HL-60 (cell line): ENCODE data around the gene SLC27A2.

ENCODE experiments used
- DNase-seq, 2 experiments: peaks; one replicate each; pipeline ENCODE4 v3.0.0-alpha.2; 2010 to 2020; ENCODE audit warnings: low read depth in 1 of 2, low spot score in 1 of 2
- H3K27ac ChIP-seq: fragments of 250-450 bp; sonication (Bioruptor Pico); replicated peaks from 2 replicates; pipeline ENCODE4 v1.5.1; 2020; ENCODE audit warnings: mild to moderate bottlenecking, moderate library complexity
- H3K27me3 ChIP-seq: fragments of 250-450 bp; sonication (Bioruptor Pico); 2 replicates; pipeline ENCODE4 v1.5.1; 2021; ENCODE audit warnings: mild to moderate bottlenecking, moderate library complexity; ENCODE audit not compliant: insufficient read depth, poor library complexity, severe bottlenecking
- H3K4me3 ChIP-seq: replicated peaks from 2 replicates; pipeline ENCODE4 v1.5.1; 2011; ENCODE audit warnings: mild to moderate bottlenecking, control low read depth, low read length; ENCODE audit not compliant: insufficient read depth
- CTCF ChIP-seq: IDR thresholded peaks from one replicate; pipeline ENCODE4 v1.5.1; 2011; ENCODE audit warnings: low read length, control low read depth, inconsistent platforms; ENCODE audit not compliant: insufficient read depth
- GABPA ChIP-seq: IDR thresholded peaks from 2 replicates; pipeline ENCODE4 v1.6.1; 2012; ENCODE audit warnings: low read depth
- POLR2AphosphoS5 ChIP-seq: IDR thresholded peaks from 2 replicates; pipeline ENCODE4 v1.6.1; 2012; ENCODE audit warnings: low read depth
- REST ChIP-seq: IDR thresholded peaks from 2 replicates; pipeline ENCODE4 v1.6.1; 2012; ENCODE audit warnings: low read depth; ENCODE audit not compliant: insufficient replicate concordance
- SPI1 ChIP-seq: IDR thresholded peaks from 2 replicates; pipeline ENCODE4 v1.6.1; 2012; ENCODE audit warnings: low read depth, mild to moderate bottlenecking, borderline replicate concordance

Gene SLC27A2

GRCh38 chr15:50225057-50225456, 43.1 kb downstream of the SLC27A2 start:
- TF ChIP-seq SPI1 (no peak), CTCF (no peak), POLR2AphosphoS5 (no peak), REST (no peak), GABPA (no peak)
- no peak overlapping the region for H3K4me3 ChIP-seq
- H3K27ac ChIP-seq, result no peak overlapping the region
- DNase-seq, result no peak
- H3K27me3 ChIP-seq, result no peaks in the 10 kb centered on the region

GRCh38 chr15:50225938-50226337, 43.9 kb downstream of the SLC27A2 start:
- Histone ChIP-seq H3K27me3 (no peaks in the 10 kb centered on the region), H3K4me3 (no peak overlapping the region), H3K27ac (no peak overlapping the region)
- TF ChIP-seq GABPA (no peak), SPI1 (no peak), CTCF (no peak), REST (no peak), POLR2AphosphoS5 (no peak)
- no peak for DNase-seq

GRCh38 chr15:50227076-50227475, 45.1 kb downstream of the SLC27A2 start:
- Histone ChIP-seq H3K4me3 (no peak overlapping the region), H3K27ac (no peak overlapping the region), H3K27me3 (no peaks in the 10 kb centered on the region)
- TF ChIP-seq SPI1, result no peak
- TF ChIP-seq GABPA, result no peak
- no peak for TF ChIP-seq CTCF
- no peak for TF ChIP-seq REST
- no peak for DNase-seq
